HepG2 (cell line): ENCODE results near the gene ARRDC1. TPM values are rescaled to one million over a fixed set of nuclear protein-coding genes. Genes with fewer than 3 reads are reported as not detected.

ENCODE experiments used
- ATAC-seq: fragments of 200-7000 bp; cut with Tn5 transposase; 3 replicates; pipeline ENCODE4 v1.9.1; 2020; ENCODE audit warnings: mild to moderate bottlenecking, moderate library complexity
- BruUV-seq: library from RNA; stranded (reverse); fragments of 400-500 nt; replicated peaks from 2 replicates; lab custom pipeline; 2021; lab: Mats Ljungman, UMichigan
- CTCF ChIA-PET: fragments of 300-600 bp; formaldehyde crosslinking; extraction: SDS; loops from one replicate; lab custom pipeline; 2021; ENCODE audit warnings: low total read pairs, inconsistent platforms, low intra/inter-chr PET ratio; lab: Yijun Ruan, JAX
- POLR2A ChIA-PET: fragments of 350-600 bp; sonication (Branson Sonifier 250); formaldehyde crosslinking; loops from one replicate; lab custom pipeline; 2020; ENCODE audit warnings: antibody characterized with exemption, inconsistent platforms; lab: Yijun Ruan, JAX
- DNase-seq: peaks from one replicate; pipeline ENCODE4 v3.0.0-alpha.2; 2015; ENCODE audit warnings: low spot score
- FAIRE-seq: peaks from 3 replicates; lab custom pipeline; 2011; peaks lifted over from hg19 to GRCh38; lab: Jason Lieb, UNC
- H2AFZ ChIP-seq: one replicate; pipeline ENCODE4 v1.6.1; 2011; ENCODE audit warnings: low read length, inconsistent platforms
- H3K27ac ChIP-seq: fragments of 300-600 bp; 3 replicates; pipeline ENCODE4 v1.8.0; 2011; ENCODE audit warnings: mixed run types, mild to moderate bottlenecking, mixed read lengths, low read length, inconsistent platforms; ENCODE audit not compliant: insufficient read depth; ENCODE audit errors: extremely low read length
- H3K27me3 ChIP-seq, 2 experiments: fragments of 200-600 bp in 1 of 2; 2 replicates in 1 of 2; 3 replicates in 1 of 2; pipeline versions ENCODE4 v1.6.0 to v1.8.0; 2011; ENCODE audit warnings: low read length in 2 of 2, mild to moderate bottlenecking in 2 of 2, moderate library complexity in 2 of 2, inconsistent platforms in 1 of 2; ENCODE audit not compliant: insufficient read depth in 2 of 2, control insufficient read depth in 1 of 2
- H3K36me3 ChIP-seq, 2 experiments: fragments of 200-600 bp in 1 of 2; replicated peaks in 1 of 2; 2 replicates in 1 of 2; 3 replicates in 1 of 2; pipeline versions ENCODE4 v1.5.1 to v1.8.0; 2011; ENCODE audit warnings: low read length in 2 of 2, inconsistent platforms in 1 of 2; ENCODE audit not compliant: insufficient read depth in 2 of 2, control insufficient read depth in 1 of 2
- H3K4me1 ChIP-seq: 2 replicates; pipeline ENCODE4 v1.5.1; 2012; ENCODE audit warnings: low read length, inconsistent platforms; ENCODE audit not compliant: insufficient read depth
- H3K4me2 ChIP-seq: 2 replicates; pipeline ENCODE4 v1.6.0; 2011; ENCODE audit warnings: low read depth, low read length, inconsistent platforms
- H3K4me3 ChIP-seq, 3 experiments: fragments of 200-600 bp in 1 of 3; sonication (generic), shearing (Covaris generic) in 1 of 3; replicated peaks in 1 of 3; 2 replicates each; pipeline ENCODE4 v1.5.1; 2011 to 2016; ENCODE audit warnings: low read length in 3 of 3, inconsistent platforms in 2 of 3, low read depth in 2 of 3, mild to moderate bottlenecking in 2 of 3, control low read depth in 1 of 3, mixed read lengths in 1 of 3; ENCODE audit not compliant: insufficient read depth in 1 of 3
- H3K79me2 ChIP-seq: one replicate; pipeline ENCODE4 v1.6.1; 2011; ENCODE audit warnings: low read length, inconsistent platforms; ENCODE audit not compliant: insufficient read depth
- H3K9ac ChIP-seq: 2 replicates; pipeline ENCODE4 v1.6.0; 2011; ENCODE audit warnings: mild to moderate bottlenecking, low read depth, low read length, inconsistent platforms; ENCODE audit not compliant: insufficient read depth
- H3K9me3 ChIP-seq: 2 replicates; pipeline ENCODE4 v1.5.1; 2012; ENCODE audit warnings: mild to moderate bottlenecking, low read length
- H4K20me1 ChIP-seq: 2 replicates; pipeline ENCODE4 v1.6.0; 2011; ENCODE audit warnings: inconsistent platforms, mild to moderate bottlenecking, low read length, moderate library complexity; ENCODE audit not compliant: insufficient read depth
- CHD2 ChIP-seq: IDR thresholded peaks from 2 replicates; pipeline ENCODE4 v1.6.1; 2011; ENCODE audit warnings: low read depth, low read length, improper control_type of control experiment
- GABPA ChIP-seq, 2 experiments: IDR thresholded peaks; 2 replicates each; pipeline ENCODE4 v1.6.1; 2011 to 2016; ENCODE audit warnings: low read depth in 2 of 2, low read length in 1 of 2, missing biosample characterization in 1 of 2, missing genetic modification characterization in 1 of 2
- GABPB1 ChIP-seq: IDR thresholded peaks from 2 replicates; pipeline ENCODE4 v1.6.1; 2016; ENCODE audit warnings: mild to moderate bottlenecking, missing genetic modification reagents, moderate library complexity, missing compliant biosample characterization
- HDAC2 ChIP-seq: sonication (generic); formaldehyde crosslinking; IDR thresholded peaks from 2 replicates; pipeline ENCODE4 v1.4.0; 2020; ENCODE audit warnings: missing genetic modification reagents
- KAT2B ChIP-seq: fragments of 150-350 bp; IDR thresholded peaks from 2 replicates; pipeline ENCODE4 v1.6.1; 2014; ENCODE audit warnings: low read depth, low read length, borderline replicate concordance
- KDM5B ChIP-seq: sonication (generic); formaldehyde crosslinking; IDR thresholded peaks from 2 replicates; pipeline ENCODE4 v1.4.0; 2020; ENCODE audit warnings: missing genetic modification reagents, mild to moderate bottlenecking, borderline replicate concordance
- NR2C2 ChIP-seq: sonication (generic); formaldehyde crosslinking; IDR thresholded peaks from 2 replicates; pipeline ENCODE4 v1.4.0; 2020; ENCODE audit warnings: missing genetic modification reagents, mild to moderate bottlenecking, moderate library complexity, borderline replicate concordance
- PPARG ChIP-seq: conservative IDR thresholded peaks from 2 replicates; pipeline ENCODE4 v1.6.1; 2016; ENCODE audit warnings: missing biosample characterization, missing genetic modification reagents
- SMARCE1 ChIP-seq: fragments of 450-650 bp; IDR thresholded peaks from 2 replicates; pipeline ENCODE4 v1.6.1; 2017; ENCODE audit warnings: borderline replicate concordance
- SNAPC2 ChIP-seq: sonication (generic); formaldehyde crosslinking; IDR thresholded peaks from 2 replicates; pipeline ENCODE4 v1.8.1; 2022; ENCODE audit warnings: mild to moderate bottlenecking, missing genetic modification reagents
- ZNF264 ChIP-seq: sonication (generic); formaldehyde crosslinking; IDR thresholded peaks from 2 replicates; pipeline ENCODE4 v1.4.0; 2020; ENCODE audit warnings: missing genetic modification reagents
- ZNF761 ChIP-seq: sonication (generic); formaldehyde crosslinking; conservative IDR thresholded peaks from 2 replicates; pipeline ENCODE4 v1.4.0; 2020; ENCODE audit warnings: mild to moderate bottlenecking, missing genetic modification reagents
- ZNF891 ChIP-seq: sonication (generic); formaldehyde crosslinking; IDR thresholded peaks from 2 replicates; pipeline ENCODE4 v1.5.0; 2020; ENCODE audit warnings: mild to moderate bottlenecking, missing genetic modification reagents
- WGBS: methylation state at CpG from one replicate; pipeline ENCODE4 v1.1.6; 2017; ENCODE audit warnings: low lambda C conversion rate; 5-methylcytosine and 5-hydroxymethylcytosine counted together
- in situ Hi-C: cut with HindIII; loops from 2 replicates; pipeline ENCODE4 v1.10.0; 2017; ENCODE audit warnings: low pct_unique_long_range_greater_than_20kb; ENCODE audit not compliant: extremely low pct_ligation_motif_present
- intact Hi-C: fragments of 100-400 bp; cut with micrococcal nuclease; formaldehyde crosslinking; loops from one replicate; pipeline ENCODE4 v1.10.0; 2022; ENCODE audit not compliant: unreplicated experiment
- polyA plus RNA-seq, 8 experiments: library from polyadenylated mRNA; depleted of rRNA in 3 of 8; stranded (reverse) in 7 of 8; unstranded in 1 of 8; fragments of >200 nt; fragmentation: Illumina TruSeq in 4 of 8; extraction: Trizol in 4 of 8; gene quantifications; 2 replicates each; pipeline versions ENCODE4 v1.2.1 to v1.2.3, GENCODE V29; 2011 to 2016; ENCODE audit warnings: low read depth in 4 of 8, missing spikeins in 1 of 8, mixed read lengths in 1 of 8; ENCODE audit not compliant: insufficient read depth in 1 of 8
- total RNA-seq, 5 experiments: library from RNA; depleted of rRNA; stranded (reverse); fragments of >200 nt; fragmentation: Illumina TruSeq; extraction: Trizol; gene quantifications; 2 replicates each; pipeline ENCODE4 v1.2.3, GENCODE V29; 2016; ENCODE audit warnings: low read depth in 1 of 5
- TF ChIP-seq, protein P1 (sequence below): sonication (generic); formaldehyde crosslinking; IDR thresholded peaks from 2 replicates; pipeline ENCODE4 v1.4.0; 2020; ENCODE audit warnings: missing genetic modification reagents, low read depth, mild to moderate bottlenecking, borderline replicate concordance
- TF ChIP-seq, protein P2 (sequence below): sonication (generic); formaldehyde crosslinking; IDR thresholded peaks from 2 replicates; pipeline ENCODE4 v1.4.0; 2020; ENCODE audit warnings: mild to moderate bottlenecking, missing genetic modification reagents
- TF ChIP-seq, protein P3 (sequence below): sonication (generic); formaldehyde crosslinking; IDR thresholded peaks from 2 replicates; pipeline ENCODE4 v1.4.0; 2020; ENCODE audit warnings: missing genetic modification reagents
- TF ChIP-seq, protein P4 (sequence below): IDR thresholded peaks from 2 replicates; pipeline ENCODE4 v1.6.1; 2012; ENCODE audit warnings: inconsistent platforms

ARRDC1 gene
- total and polyA plus RNA-seq, 2 of the 13 experiments (the other 11 are each of a cell fraction or from before 2014, with no cell fraction given): 21.7 to 44.4 TPM

DNA sequence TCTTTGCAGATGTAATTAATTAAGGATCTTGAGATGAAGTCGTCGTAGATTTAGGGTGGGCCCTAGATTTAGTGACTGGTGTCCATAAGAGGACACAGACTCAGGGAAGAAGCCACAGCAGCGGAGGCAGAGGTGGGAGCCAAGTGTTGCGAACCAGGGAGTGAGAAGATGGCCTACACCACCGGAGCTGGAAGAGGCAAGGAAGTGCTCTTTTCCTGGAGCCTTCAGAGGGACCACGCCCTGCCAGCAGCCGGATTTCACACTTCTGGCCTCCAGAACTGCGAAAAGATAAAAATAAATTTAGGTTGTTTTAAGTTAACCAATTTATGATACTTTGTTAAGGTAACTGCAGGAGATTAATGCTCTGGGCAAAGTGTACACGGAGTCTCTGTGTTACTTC lies 44.1 kb downstream of the ARRDC1 start:
- no peak for ATAC-seq
- ChIA-PET CTCF (no interaction called here), POLR2A (no interaction called here)
- 95% methylated on average over 9 of the region's 9 CpGs for WGBS
- Histone ChIP-seq H3K9ac (no peak overlapping the region), H3K4me2 (no peak overlapping the region), H3K4me1 (peaks cover 15% of the 10 kb centered on the region), H3K27me3 (no peaks in the 10 kb centered on the region), H3K9me3 (no peaks in the 10 kb centered on the region), H3K27ac (no peak overlapping the region), H3K36me3 (peaks cover 0 to 11% of the 10 kb centered on the region in 2 experiments; a peak in 2 of 5 replicates), H3K4me3 (no peak overlapping the region), H4K20me1 (no peaks in the 10 kb centered on the region), H3K79me2 (peaks cover 59% of the 10 kb centered on the region), H2AFZ (no peak overlapping the region)
- no peak for FAIRE-seq
- no TSS peak for BruUV-seq
- intact Hi-C loops: no loop called here
- in situ Hi-C loops: no loop called here
- DNase-seq: no peak
- TF ChIP-seq SMARCE1 (no peak), KAT2B (no peak), GABPB1 (CRISPR knock-in tag) (no peak), HDAC2 (no peak), PPARG (CRISPR knock-in tag) (no peak), CHD2 (no peak), ZNF761 (CRISPR knock-in tag) (no peak), ZNF891 (CRISPR knock-in tag) (no peak), NR2C2 (CRISPR knock-in tag) (no peak), GABPA (IDR thresholded peaks at IDR 0.05; ENCODE audit: low read depth, low read length) (no peak), GABPA (CRISPR knock-in tag; IDR thresholded peaks at IDR 0.05; ENCODE audit: low read depth) (no peak), KDM5B (CRISPR knock-in tag) (no peak), ZNF264 (CRISPR knock-in tag) (no peak), SNAPC2 (no peak)
- TF ChIP-seq, protein P1, sequence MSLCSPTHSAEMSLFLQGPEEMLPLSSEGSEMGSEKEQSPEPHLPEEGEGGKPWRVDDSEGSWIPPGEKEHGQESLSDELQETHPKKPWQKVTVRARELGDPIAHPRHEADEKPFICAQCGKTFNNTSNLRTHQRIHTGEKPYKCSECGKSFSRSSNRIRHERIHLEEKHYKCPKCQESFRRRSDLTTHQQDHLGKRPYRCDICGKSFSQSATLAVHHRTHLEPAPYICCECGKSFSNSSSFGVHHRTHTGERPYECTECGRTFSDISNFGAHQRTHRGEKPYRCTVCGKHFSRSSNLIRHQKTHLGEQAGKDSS (CRISPR knock-in tag): no peak
- TF ChIP-seq, protein P2, sequence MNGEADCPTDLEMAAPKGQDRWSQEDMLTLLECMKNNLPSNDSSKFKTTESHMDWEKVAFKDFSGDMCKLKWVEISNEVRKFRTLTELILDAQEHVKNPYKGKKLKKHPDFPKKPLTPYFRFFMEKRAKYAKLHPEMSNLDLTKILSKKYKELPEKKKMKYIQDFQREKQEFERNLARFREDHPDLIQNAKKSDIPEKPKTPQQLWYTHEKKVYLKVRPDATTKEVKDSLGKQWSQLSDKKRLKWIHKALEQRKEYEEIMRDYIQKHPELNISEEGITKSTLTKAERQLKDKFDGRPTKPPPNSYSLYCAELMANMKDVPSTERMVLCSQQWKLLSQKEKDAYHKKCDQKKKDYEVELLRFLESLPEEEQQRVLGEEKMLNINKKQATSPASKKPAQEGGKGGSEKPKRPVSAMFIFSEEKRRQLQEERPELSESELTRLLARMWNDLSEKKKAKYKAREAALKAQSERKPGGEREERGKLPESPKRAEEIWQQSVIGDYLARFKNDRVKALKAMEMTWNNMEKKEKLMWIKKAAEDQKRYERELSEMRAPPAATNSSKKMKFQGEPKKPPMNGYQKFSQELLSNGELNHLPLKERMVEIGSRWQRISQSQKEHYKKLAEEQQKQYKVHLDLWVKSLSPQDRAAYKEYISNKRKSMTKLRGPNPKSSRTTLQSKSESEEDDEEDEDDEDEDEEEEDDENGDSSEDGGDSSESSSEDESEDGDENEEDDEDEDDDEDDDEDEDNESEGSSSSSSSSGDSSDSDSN (CRISPR knock-in tag): no peak
- TF ChIP-seq, protein P3, sequence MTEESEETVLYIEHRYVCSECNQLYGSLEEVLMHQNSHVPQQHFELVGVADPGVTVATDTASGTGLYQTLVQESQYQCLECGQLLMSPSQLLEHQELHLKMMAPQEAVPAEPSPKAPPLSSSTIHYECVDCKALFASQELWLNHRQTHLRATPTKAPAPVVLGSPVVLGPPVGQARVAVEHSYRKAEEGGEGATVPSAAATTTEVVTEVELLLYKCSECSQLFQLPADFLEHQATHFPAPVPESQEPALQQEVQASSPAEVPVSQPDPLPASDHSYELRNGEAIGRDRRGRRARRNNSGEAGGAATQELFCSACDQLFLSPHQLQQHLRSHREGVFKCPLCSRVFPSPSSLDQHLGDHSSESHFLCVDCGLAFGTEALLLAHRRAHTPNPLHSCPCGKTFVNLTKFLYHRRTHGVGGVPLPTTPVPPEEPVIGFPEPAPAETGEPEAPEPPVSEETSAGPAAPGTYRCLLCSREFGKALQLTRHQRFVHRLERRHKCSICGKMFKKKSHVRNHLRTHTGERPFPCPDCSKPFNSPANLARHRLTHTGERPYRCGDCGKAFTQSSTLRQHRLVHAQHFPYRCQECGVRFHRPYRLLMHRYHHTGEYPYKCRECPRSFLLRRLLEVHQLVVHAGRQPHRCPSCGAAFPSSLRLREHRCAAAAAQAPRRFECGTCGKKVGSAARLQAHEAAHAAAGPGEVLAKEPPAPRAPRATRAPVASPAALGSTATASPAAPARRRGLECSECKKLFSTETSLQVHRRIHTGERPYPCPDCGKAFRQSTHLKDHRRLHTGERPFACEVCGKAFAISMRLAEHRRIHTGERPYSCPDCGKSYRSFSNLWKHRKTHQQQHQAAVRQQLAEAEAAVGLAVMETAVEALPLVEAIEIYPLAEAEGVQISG (CRISPR knock-in tag): no peak
- TF ChIP-seq, protein P4, sequence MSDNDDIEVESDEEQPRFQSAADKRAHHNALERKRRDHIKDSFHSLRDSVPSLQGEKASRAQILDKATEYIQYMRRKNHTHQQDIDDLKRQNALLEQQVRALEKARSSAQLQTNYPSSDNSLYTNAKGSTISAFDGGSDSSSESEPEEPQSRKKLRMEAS: no peak
